HepG2 (cell line): ENCODE measurements around the gene ALDH16A1. TPM values are rescaled to one million over a fixed set of nuclear protein-coding genes. Genes with fewer than 3 reads are reported as not detected.

ENCODE experiments used
- CAMTA2 ChIP-seq: sonication (generic); formaldehyde crosslinking; IDR thresholded peaks from 2 replicates; pipeline ENCODE4 v1.4.0; 2020; ENCODE audit warnings: mild to moderate bottlenecking, missing genetic modification reagents, borderline replicate concordance
- ERF ChIP-seq: IDR thresholded peaks from 2 replicates; pipeline ENCODE4 v1.6.1; 2018; ENCODE audit warnings: missing biosample characterization, missing genetic modification reagents
- HNF1B ChIP-seq: sonication (generic); formaldehyde crosslinking; IDR thresholded peaks from 2 replicates; pipeline ENCODE4 v1.5.1; 2020; ENCODE audit warnings: mild to moderate bottlenecking, moderate library complexity, missing genetic modification reagents
- HNRNPLL ChIP-seq: fragments of 200-400 bp; formaldehyde crosslinking; IDR thresholded peaks from 2 replicates; pipeline ENCODE4 v1.6.1; 2017; ENCODE audit warnings: mild to moderate bottlenecking, low read depth, low read length; ENCODE audit not compliant: poor library complexity, severe bottlenecking
- IRX3 ChIP-seq: sonication (generic); formaldehyde crosslinking; IDR thresholded peaks from 2 replicates; pipeline ENCODE4 v1.8.1; 2023; ENCODE audit warnings: mild to moderate bottlenecking, low read depth, missing genetic modification reagents, borderline replicate concordance
- NFATC3 ChIP-seq: sonication (generic); formaldehyde crosslinking; IDR thresholded peaks from 2 replicates; pipeline ENCODE4 v1.5.1; 2020; ENCODE audit warnings: mild to moderate bottlenecking, missing genetic modification reagents
- NONO ChIP-seq, 2 experiments: fragments of 450-650 bp in 1 of 2; sonication (generic) in 1 of 2; formaldehyde crosslinking in 1 of 2; IDR thresholded peaks in 1 of 2; conservative IDR thresholded peaks in 1 of 2; 2 replicates each; pipeline versions ENCODE4 v1.6.1 to v1.8.0; 2017 to 2022; ENCODE audit warnings: mild to moderate bottlenecking in 1 of 2, missing genetic modification reagents in 1 of 2, moderate library complexity in 1 of 2
- ONECUT2 ChIP-seq: sonication (generic); formaldehyde crosslinking; IDR thresholded peaks from 2 replicates; pipeline ENCODE4 v1.4.0; 2020; ENCODE audit warnings: missing genetic modification reagents
- PAF1 ChIP-seq: IDR thresholded peaks from 2 replicates; pipeline ENCODE4 v1.6.1; 2016; ENCODE audit warnings: missing genetic modification reagents, missing compliant biosample characterization
- RAD21 ChIP-seq: fragments of 450-650 bp; formaldehyde crosslinking; IDR thresholded peaks from 2 replicates; pipeline ENCODE4 v1.5.0; 2020; ENCODE audit warnings: mild to moderate bottlenecking
- SRSF1 ChIP-seq: fragments of 200-400 bp; formaldehyde crosslinking; optimal IDR thresholded peaks from 2 replicates; pipeline ENCODE3; 2017; ENCODE audit warnings: mild to moderate bottlenecking, low read depth, low read length, moderate library complexity
- STAG1 ChIP-seq: sonication (generic); formaldehyde crosslinking; IDR thresholded peaks from 2 replicates; pipeline ENCODE4 v1.4.0; 2020; ENCODE audit warnings: missing genetic modification reagents
- TARDBP ChIP-seq: sonication (generic); formaldehyde crosslinking; IDR thresholded peaks from 2 replicates; pipeline ENCODE4 v1.8.0; 2022; ENCODE audit warnings: mild to moderate bottlenecking, missing genetic modification reagents
- TBX2 ChIP-seq: sonication (generic); formaldehyde crosslinking; IDR thresholded peaks from 2 replicates; pipeline ENCODE4 v1.5.0; 2020; ENCODE audit warnings: missing genetic modification reagents, mild to moderate bottlenecking, borderline replicate concordance
- ZBTB7A ChIP-seq: sonication (generic); formaldehyde crosslinking; IDR thresholded peaks from 2 replicates; pipeline ENCODE4 v1.8.0; 2022; ENCODE audit warnings: mild to moderate bottlenecking, missing genetic modification reagents
- ZFY ChIP-seq: sonication (generic); formaldehyde crosslinking; IDR thresholded peaks from 2 replicates; pipeline ENCODE4 v1.4.0; 2020; ENCODE audit warnings: missing genetic modification reagents
- ZHX1 ChIP-seq: sonication (generic); formaldehyde crosslinking; IDR thresholded peaks from 2 replicates; pipeline ENCODE4 v1.8.1; 2022; ENCODE audit warnings: low read depth, mild to moderate bottlenecking, missing genetic modification reagents
- ZNF136 ChIP-seq: sonication (generic); formaldehyde crosslinking; IDR thresholded peaks from 2 replicates; pipeline ENCODE4 v1.8.1; 2022; ENCODE audit warnings: low read depth, mild to moderate bottlenecking, moderate library complexity, missing genetic modification reagents
- ZNF619 ChIP-seq: sonication (generic); formaldehyde crosslinking; IDR thresholded peaks from 2 replicates; pipeline ENCODE4 v1.4.0; 2020; ENCODE audit warnings: mild to moderate bottlenecking, missing genetic modification reagents
- polyA plus RNA-seq, 8 experiments: library from polyadenylated mRNA; depleted of rRNA in 3 of 8; stranded (reverse) in 7 of 8; unstranded in 1 of 8; fragments of >200 nt; fragmentation: Illumina TruSeq in 4 of 8; extraction: Trizol in 4 of 8; gene quantifications; 2 replicates each; pipeline versions ENCODE4 v1.2.1 to v1.2.3, GENCODE V29; 2011 to 2016; ENCODE audit warnings: low read depth in 4 of 8, missing spikeins in 1 of 8, mixed read lengths in 1 of 8; ENCODE audit not compliant: insufficient read depth in 1 of 8
- total RNA-seq, 5 experiments: library from RNA; depleted of rRNA; stranded (reverse); fragments of >200 nt; fragmentation: Illumina TruSeq; extraction: Trizol; gene quantifications; 2 replicates each; pipeline ENCODE4 v1.2.3, GENCODE V29; 2016; ENCODE audit warnings: low read depth in 1 of 5
- TF ChIP-seq, protein P1 (sequence below): sonication (generic); formaldehyde crosslinking; IDR thresholded peaks from 2 replicates; pipeline ENCODE4 v1.8.1; 2023; ENCODE audit warnings: mild to moderate bottlenecking, moderate library complexity, missing genetic modification reagents
- TF ChIP-seq, protein P2 (sequence below): sonication (generic); formaldehyde crosslinking; IDR thresholded peaks from 2 replicates; pipeline ENCODE4 v1.4.0; 2020; ENCODE audit warnings: missing genetic modification reagents
- TF ChIP-seq, protein P3 (sequence below): sonication (generic); IDR thresholded peaks from 2 replicates; pipeline ENCODE4 v1.6.1; 2016; ENCODE audit warnings: low read depth, borderline replicate concordance

Gene ALDH16A1
- total and polyA plus RNA-seq, 2 of the 13 experiments (the other 11 are each of a cell fraction or from before 2014, with no cell fraction given) = 8.4 to 34.9 TPM

- TF ChIP-seq ZFY (CRISPR knock-in tag) (peak; percentile 73), CAMTA2 (CRISPR knock-in tag) (no peak), ZHX1 (CRISPR knock-in tag) (no peak), TARDBP (no peak), NONO (IDR thresholded peaks at IDR 0.05) (no peak), NONO (CRISPR knock-in tag; conservative IDR thresholded peaks at IDR 0.05) (no peak; the same call in 1 of the 2 replicates), RAD21 (peak; percentile 70), ZBTB7A (CRISPR knock-in tag) (no peak), ONECUT2 (CRISPR knock-in tag) (no peak), TBX2 (CRISPR knock-in tag) (peak; percentile 67; the same call in 1 of the 2 replicates), ZNF619 (CRISPR knock-in tag) (0 out of 2 replicates have a peak, but pooled peaks have one; percentile 27), ZNF136 (CRISPR knock-in tag) (no peak), NFATC3 (CRISPR knock-in tag) (no peak), STAG1 (CRISPR knock-in tag) (peak; percentile 35; the same call in 1 of the 2 replicates), PAF1 (CRISPR knock-in tag) (no peak), IRX3 (no peak), HNF1B (CRISPR knock-in tag) (peak; percentile 75), HNRNPLL (peak; percentile 87), SRSF1 (peak; percentile 86), ERF (CRISPR knock-in tag) (peak; percentile 73; the same call in 1 of the 2 replicates)
- TF ChIP-seq, protein P1, sequence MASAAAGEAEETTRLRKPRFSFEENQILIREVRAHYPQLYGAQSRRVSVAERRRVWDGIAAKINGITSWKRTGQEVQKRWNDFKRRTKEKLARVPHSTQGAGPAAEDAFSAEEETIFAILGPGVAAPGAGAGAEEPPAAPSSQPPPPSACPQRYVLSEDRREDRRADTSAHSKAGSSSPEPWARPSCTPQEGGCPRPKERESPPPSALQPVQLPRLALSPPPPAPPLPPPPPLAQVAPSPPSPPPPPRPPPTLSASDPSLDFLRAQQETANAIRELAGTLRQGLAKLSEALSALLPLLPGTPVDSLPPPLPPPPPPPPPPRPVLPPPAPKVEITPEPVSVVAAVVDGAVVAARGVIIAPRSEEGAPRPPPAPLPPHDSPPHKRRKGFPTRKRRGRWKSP = 0 out of 2 replicates have a peak, but pooled peaks have one; percentile 36
- TF ChIP-seq, protein P2, sequence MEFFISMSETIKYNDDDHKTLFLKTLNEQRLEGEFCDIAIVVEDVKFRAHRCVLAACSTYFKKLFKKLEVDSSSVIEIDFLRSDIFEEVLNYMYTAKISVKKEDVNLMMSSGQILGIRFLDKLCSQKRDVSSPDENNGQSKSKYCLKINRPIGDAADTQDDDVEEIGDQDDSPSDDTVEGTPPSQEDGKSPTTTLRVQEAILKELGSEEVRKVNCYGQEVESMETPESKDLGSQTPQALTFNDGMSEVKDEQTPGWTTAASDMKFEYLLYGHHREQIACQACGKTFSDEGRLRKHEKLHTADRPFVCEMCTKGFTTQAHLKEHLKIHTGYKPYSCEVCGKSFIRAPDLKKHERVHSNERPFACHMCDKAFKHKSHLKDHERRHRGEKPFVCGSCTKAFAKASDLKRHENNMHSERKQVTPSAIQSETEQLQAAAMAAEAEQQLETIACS (CRISPR knock-in tag) = no peak
- TF ChIP-seq, protein P3, sequence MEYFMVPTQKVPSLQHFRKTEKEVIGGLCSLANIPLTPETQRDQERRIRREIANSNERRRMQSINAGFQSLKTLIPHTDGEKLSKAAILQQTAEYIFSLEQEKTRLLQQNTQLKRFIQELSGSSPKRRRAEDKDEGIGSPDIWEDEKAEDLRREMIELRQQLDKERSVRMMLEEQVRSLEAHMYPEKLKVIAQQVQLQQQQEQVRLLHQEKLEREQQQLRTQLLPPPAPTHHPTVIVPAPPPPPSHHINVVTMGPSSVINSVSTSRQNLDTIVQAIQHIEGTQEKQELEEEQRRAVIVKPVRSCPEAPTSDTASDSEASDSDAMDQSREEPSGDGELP = peak; percentile 38; the same call in 1 of the 2 replicates
Measured at GRCh38 chr19:49473868-49474541, 21.0 kb downstream of the ALDH16A1 start, which contains the start of gene FLT3LG (continued).
